HepG2 (cell line): ENCODE data around the gene SLC9B2. TPM values are rescaled to one million over a fixed set of nuclear protein-coding genes. Genes with fewer than 3 reads are reported as not detected.

ENCODE experiments used
- CREM ChIP-seq, 2 experiments: sonication (generic) in 1 of 2; formaldehyde crosslinking in 1 of 2; IDR thresholded peaks; 2 replicates each; pipeline versions ENCODE4 v1.4.0 to v1.6.1; 2016 to 2020; ENCODE audit warnings: antibody characterized with exemption in 1 of 2, mild to moderate bottlenecking in 1 of 2, missing genetic modification reagents in 1 of 2
- MLLT10 ChIP-seq: sonication (generic); formaldehyde crosslinking; IDR thresholded peaks from 2 replicates; pipeline ENCODE4 v1.4.0; 2020; ENCODE audit warnings: missing genetic modification reagents
- NFE2L2 ChIP-seq: fragments of 150-350 bp; IDR thresholded peaks from 2 replicates; pipeline ENCODE4 v1.6.1; 2014; ENCODE audit warnings: low read length
- NFYB ChIP-seq: sonication (generic); formaldehyde crosslinking; IDR thresholded peaks from 2 replicates; pipeline ENCODE4 v1.4.0; 2020; ENCODE audit warnings: missing genetic modification reagents
- NR2F1 ChIP-seq, 2 experiments: fragments of 450-650 bp in 1 of 2; formaldehyde crosslinking in 1 of 2; IDR thresholded peaks; 2 replicates each; pipeline versions ENCODE4 v1.5.0 to v1.6.1; 2016 to 2020; ENCODE audit warnings: mild to moderate bottlenecking in 1 of 2, missing compliant biosample characterization in 1 of 2, missing genetic modification reagents in 1 of 2, moderate library complexity in 1 of 2
- PHF20 ChIP-seq: sonication (generic); formaldehyde crosslinking; IDR thresholded peaks from 2 replicates; pipeline ENCODE4 v1.5.0; 2020; ENCODE audit warnings: mild to moderate bottlenecking, missing genetic modification reagents
- RFX1 ChIP-seq: fragments of 450-650 bp; IDR thresholded peaks from 2 replicates; pipeline ENCODE4 v1.6.1; 2017
- SYNCRIP ChIP-seq: fragments of 200-400 bp; formaldehyde crosslinking; IDR thresholded peaks from 2 replicates; pipeline ENCODE4 v1.6.1; 2018; ENCODE audit warnings: mild to moderate bottlenecking, low read depth, low read length; ENCODE audit not compliant: insufficient read depth
- TCF7L2 ChIP-seq: IDR thresholded peaks from 2 replicates; pipeline ENCODE4 v1.6.1; 2011; ENCODE audit warnings: mild to moderate bottlenecking, low read depth, low read length, moderate library complexity
- ZNF274 ChIP-seq: sonication (generic); formaldehyde crosslinking; IDR thresholded peaks from 2 replicates; pipeline ENCODE4 v1.5.1; 2020; ENCODE audit warnings: mild to moderate bottlenecking, missing genetic modification reagents
- ZNF430 ChIP-seq: sonication (generic); formaldehyde crosslinking; IDR thresholded peaks from 2 replicates; pipeline ENCODE4 v1.9.0; 2021; ENCODE audit warnings: mild to moderate bottlenecking, missing genetic modification reagents
- ZNF567 ChIP-seq: sonication (generic); formaldehyde crosslinking; IDR thresholded peaks from 2 replicates; pipeline ENCODE4 v1.8.1; 2023; ENCODE audit warnings: mild to moderate bottlenecking, missing genetic modification reagents, borderline replicate concordance
- polyA plus RNA-seq, 8 experiments: library from polyadenylated mRNA; depleted of rRNA in 3 of 8; stranded (reverse) in 7 of 8; unstranded in 1 of 8; fragments of >200 nt; fragmentation: Illumina TruSeq in 4 of 8; extraction: Trizol in 4 of 8; gene quantifications; 2 replicates each; pipeline versions ENCODE4 v1.2.1 to v1.2.3, GENCODE V29; 2011 to 2016; ENCODE audit warnings: low read depth in 4 of 8, missing spikeins in 1 of 8, mixed read lengths in 1 of 8; ENCODE audit not compliant: insufficient read depth in 1 of 8
- total RNA-seq, 5 experiments: library from RNA; depleted of rRNA; stranded (reverse); fragments of >200 nt; fragmentation: Illumina TruSeq; extraction: Trizol; gene quantifications; 2 replicates each; pipeline ENCODE4 v1.2.3, GENCODE V29; 2016; ENCODE audit warnings: low read depth in 1 of 5
- TF ChIP-seq, protein P1 (sequence below): sonication (generic); formaldehyde crosslinking; IDR thresholded peaks from 2 replicates; pipeline ENCODE4 v1.5.1; 2020; ENCODE audit warnings: mild to moderate bottlenecking, missing genetic modification reagents, borderline replicate concordance
- TF ChIP-seq, protein P2 (sequence below): sonication (generic); formaldehyde crosslinking; conservative IDR thresholded peaks from 2 replicates; pipeline ENCODE4 v1.8.1; 2023; ENCODE audit warnings: missing genetic modification reagents
- TF ChIP-seq, protein P3 (sequence below): sonication (generic); formaldehyde crosslinking; IDR thresholded peaks from 2 replicates; pipeline ENCODE4 v1.4.0; 2020; ENCODE audit warnings: low read depth, mild to moderate bottlenecking, missing genetic modification reagents
- TF ChIP-seq, protein P4 (sequence below), 2 experiments: sonication (generic) in 1 of 2; formaldehyde crosslinking in 1 of 2; IDR thresholded peaks; 2 replicates each; pipeline versions ENCODE4 v1.4.0 to v1.6.1; 2016 to 2020; ENCODE audit warnings: borderline replicate concordance in 1 of 2, low read depth in 1 of 2, mild to moderate bottlenecking in 1 of 2, missing genetic modification reagents in 1 of 2

Gene SLC9B2
- total and polyA plus RNA-seq, 2 of the 13 experiments (the other 11 are each of a cell fraction or from before 2014, with no cell fraction given): 23.5 to 38.5 TPM

DNA sequence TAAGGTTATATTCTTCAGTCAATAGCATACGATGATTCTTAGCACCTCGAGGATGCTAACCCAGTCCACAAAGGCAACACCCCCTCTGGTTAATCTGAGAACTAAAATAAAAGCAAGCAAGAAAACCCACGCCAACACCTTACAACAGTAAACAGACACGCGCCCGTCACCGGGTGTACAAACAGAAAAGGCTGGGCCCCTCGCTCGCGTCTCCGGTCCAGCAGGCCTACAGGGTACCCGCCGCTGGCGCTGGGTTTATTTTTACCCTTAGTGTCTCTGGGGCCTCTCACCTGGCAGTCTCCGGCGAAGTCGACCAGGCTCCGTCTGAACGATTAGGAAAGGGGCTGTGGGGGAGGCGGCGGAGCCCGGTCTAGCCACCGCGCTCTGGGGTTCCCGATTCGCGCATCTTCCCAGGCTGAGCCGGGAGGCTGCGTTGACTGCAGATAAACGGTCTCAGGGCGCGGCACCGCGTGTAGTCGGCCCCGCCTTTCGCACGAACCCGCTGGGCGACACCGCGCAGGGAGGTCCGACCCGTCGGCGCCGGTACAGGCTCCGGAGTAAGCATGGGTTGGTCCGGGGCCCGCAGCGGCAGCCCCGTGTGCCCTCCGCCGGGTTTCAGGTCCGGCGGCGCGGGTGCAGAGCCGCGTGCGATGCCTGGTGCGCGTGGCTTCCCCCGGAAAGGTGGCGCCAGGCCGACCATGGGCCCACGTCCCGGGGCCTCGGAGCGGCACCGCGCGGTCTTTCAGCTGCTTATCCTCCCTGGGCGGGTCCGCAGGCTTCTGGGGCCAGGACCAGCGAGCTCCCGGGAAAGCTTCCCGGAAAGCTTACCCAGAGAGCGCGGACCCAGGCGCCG lies 441 bp downstream of the SLC9B2 start (continued):
- TF ChIP-seq, protein P1, sequence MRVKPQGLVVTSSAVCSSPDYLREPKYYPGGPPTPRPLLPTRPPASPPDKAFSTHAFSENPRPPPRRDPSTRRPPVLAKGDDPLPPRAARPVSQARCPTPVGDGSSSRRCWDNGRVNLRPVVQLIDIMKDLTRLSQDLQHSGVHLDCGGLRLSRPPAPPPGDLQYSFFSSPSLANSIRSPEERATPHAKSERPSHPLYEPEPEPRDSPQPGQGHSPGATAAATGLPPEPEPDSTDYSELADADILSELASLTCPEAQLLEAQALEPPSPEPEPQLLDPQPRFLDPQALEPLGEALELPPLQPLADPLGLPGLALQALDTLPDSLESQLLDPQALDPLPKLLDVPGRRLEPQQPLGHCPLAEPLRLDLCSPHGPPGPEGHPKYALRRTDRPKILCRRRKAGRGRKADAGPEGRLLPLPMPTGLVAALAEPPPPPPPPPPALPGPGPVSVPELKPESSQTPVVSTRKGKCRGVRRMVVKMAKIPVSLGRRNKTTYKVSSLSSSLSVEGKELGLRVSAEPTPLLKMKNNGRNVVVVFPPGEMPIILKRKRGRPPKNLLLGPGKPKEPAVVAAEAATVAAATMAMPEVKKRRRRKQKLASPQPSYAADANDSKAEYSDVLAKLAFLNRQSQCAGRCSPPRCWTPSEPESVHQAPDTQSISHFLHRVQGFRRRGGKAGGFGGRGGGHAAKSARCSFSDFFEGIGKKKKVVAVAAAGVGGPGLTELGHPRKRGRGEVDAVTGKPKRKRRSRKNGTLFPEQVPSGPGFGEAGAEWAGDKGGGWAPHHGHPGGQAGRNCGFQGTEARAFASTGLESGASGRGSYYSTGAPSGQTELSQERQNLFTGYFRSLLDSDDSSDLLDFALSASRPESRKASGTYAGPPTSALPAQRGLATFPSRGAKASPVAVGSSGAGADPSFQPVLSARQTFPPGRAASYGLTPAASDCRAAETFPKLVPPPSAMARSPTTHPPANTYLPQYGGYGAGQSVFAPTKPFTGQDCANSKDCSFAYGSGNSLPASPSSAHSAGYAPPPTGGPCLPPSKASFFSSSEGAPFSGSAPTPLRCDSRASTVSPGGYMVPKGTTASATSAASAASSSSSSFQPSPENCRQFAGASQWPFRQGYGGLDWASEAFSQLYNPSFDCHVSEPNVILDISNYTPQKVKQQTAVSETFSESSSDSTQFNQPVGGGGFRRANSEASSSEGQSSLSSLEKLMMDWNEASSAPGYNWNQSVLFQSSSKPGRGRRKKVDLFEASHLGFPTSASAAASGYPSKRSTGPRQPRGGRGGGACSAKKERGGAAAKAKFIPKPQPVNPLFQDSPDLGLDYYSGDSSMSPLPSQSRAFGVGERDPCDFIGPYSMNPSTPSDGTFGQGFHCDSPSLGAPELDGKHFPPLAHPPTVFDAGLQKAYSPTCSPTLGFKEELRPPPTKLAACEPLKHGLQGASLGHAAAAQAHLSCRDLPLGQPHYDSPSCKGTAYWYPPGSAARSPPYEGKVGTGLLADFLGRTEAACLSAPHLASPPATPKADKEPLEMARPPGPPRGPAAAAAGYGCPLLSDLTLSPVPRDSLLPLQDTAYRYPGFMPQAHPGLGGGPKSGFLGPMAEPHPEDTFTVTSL: 0 out of 2 replicates have a peak, but pooled peaks have one; percentile 19
- TF ChIP-seq ZNF567 (CRISPR knock-in tag) (no peak; the same call in 1 of the 2 replicates), MLLT10 (no peak), ZNF274 (CRISPR knock-in tag) (peak; percentile 55; the same call in 1 of the 2 replicates), SYNCRIP (no peak), RFX1 (no peak), NFYB (CRISPR knock-in tag) (no peak; the same call in 1 of the 2 replicates), NFE2L2 (no peak), ZNF430 (peak; percentile 76), TCF7L2 (no peak), CREM (IDR thresholded peaks at IDR 0.05) (0 out of 2 replicates have a peak, but pooled peaks have one; percentile 6), CREM (CRISPR knock-in tag; IDR thresholded peaks at IDR 0.05) (no peak), PHF20 (CRISPR knock-in tag) (no peak), NR2F1 (CRISPR knock-in tag; IDR thresholded peaks at IDR 0.05) (no peak)
- TF ChIP-seq, protein P2, sequence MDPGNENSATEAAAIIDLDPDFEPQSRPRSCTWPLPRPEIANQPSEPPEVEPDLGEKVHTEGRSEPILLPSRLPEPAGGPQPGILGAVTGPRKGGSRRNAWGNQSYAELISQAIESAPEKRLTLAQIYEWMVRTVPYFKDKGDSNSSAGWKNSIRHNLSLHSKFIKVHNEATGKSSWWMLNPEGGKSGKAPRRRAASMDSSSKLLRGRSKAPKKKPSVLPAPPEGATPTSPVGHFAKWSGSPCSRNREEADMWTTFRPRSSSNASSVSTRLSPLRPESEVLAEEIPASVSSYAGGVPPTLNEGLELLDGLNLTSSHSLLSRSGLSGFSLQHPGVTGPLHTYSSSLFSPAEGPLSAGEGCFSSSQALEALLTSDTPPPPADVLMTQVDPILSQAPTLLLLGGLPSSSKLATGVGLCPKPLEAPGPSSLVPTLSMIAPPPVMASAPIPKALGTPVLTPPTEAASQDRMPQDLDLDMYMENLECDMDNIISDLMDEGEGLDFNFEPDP (CRISPR knock-in tag): no peak
- TF ChIP-seq, protein P3, sequence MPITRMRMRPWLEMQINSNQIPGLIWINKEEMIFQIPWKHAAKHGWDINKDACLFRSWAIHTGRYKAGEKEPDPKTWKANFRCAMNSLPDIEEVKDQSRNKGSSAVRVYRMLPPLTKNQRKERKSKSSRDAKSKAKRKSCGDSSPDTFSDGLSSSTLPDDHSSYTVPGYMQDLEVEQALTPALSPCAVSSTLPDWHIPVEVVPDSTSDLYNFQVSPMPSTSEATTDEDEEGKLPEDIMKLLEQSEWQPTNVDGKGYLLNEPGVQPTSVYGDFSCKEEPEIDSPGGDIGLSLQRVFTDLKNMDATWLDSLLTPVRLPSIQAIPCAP (CRISPR knock-in tag): no peak
- TF ChIP-seq, protein P4, sequence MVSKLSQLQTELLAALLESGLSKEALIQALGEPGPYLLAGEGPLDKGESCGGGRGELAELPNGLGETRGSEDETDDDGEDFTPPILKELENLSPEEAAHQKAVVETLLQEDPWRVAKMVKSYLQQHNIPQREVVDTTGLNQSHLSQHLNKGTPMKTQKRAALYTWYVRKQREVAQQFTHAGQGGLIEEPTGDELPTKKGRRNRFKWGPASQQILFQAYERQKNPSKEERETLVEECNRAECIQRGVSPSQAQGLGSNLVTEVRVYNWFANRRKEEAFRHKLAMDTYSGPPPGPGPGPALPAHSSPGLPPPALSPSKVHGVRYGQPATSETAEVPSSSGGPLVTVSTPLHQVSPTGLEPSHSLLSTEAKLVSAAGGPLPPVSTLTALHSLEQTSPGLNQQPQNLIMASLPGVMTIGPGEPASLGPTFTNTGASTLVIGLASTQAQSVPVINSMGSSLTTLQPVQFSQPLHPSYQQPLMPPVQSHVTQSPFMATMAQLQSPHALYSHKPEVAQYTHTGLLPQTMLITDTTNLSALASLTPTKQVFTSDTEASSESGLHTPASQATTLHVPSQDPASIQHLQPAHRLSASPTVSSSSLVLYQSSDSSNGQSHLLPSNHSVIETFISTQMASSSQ (IDR thresholded peaks at IDR 0.05; ENCODE audit: low read depth): no peak
- TF ChIP-seq, protein P4 (CRISPR knock-in tag; IDR thresholded peaks at IDR 0.05; ENCODE audit: borderline replicate concordance): no peak
